ENCODE results near the gene TP63.

GRCh38 chr3:189744235-189744634 is 113.0 kb downstream of the TP63 start:
- TF ChIP-seq CTCF (IDR thresholded peaks at IDR 0.05), result no peak
- no peak for TF ChIP-seq ZC3H11A (IDR thresholded peaks at IDR 0.05)
- no peak for TF ChIP-seq POLR2A (IDR thresholded peaks at IDR 0.05; ENCODE audit: low read length)
- no peak for TF ChIP-seq MAX (IDR thresholded peaks at IDR 0.05)
- no peak for TF ChIP-seq E2F6 (IDR thresholded peaks at IDR 0.05; ENCODE audit: borderline replicate concordance, low read depth)
- no peak for TF ChIP-seq RAD21 (conservative IDR thresholded peaks at IDR 0.05 in 1 of 2, IDR thresholded peaks at IDR 0.05 in 1 of 2)
- TF ChIP-seq RFX5 (IDR thresholded peaks at IDR 0.05), result no peak
- TF ChIP-seq KDM5A (IDR thresholded peaks at IDR 0.05), result no peak
- no peak for TF ChIP-seq CHD2 (IDR thresholded peaks at IDR 0.05; ENCODE audit: low read length, partially characterized antibody)
- TF ChIP-seq, protein P1, sequence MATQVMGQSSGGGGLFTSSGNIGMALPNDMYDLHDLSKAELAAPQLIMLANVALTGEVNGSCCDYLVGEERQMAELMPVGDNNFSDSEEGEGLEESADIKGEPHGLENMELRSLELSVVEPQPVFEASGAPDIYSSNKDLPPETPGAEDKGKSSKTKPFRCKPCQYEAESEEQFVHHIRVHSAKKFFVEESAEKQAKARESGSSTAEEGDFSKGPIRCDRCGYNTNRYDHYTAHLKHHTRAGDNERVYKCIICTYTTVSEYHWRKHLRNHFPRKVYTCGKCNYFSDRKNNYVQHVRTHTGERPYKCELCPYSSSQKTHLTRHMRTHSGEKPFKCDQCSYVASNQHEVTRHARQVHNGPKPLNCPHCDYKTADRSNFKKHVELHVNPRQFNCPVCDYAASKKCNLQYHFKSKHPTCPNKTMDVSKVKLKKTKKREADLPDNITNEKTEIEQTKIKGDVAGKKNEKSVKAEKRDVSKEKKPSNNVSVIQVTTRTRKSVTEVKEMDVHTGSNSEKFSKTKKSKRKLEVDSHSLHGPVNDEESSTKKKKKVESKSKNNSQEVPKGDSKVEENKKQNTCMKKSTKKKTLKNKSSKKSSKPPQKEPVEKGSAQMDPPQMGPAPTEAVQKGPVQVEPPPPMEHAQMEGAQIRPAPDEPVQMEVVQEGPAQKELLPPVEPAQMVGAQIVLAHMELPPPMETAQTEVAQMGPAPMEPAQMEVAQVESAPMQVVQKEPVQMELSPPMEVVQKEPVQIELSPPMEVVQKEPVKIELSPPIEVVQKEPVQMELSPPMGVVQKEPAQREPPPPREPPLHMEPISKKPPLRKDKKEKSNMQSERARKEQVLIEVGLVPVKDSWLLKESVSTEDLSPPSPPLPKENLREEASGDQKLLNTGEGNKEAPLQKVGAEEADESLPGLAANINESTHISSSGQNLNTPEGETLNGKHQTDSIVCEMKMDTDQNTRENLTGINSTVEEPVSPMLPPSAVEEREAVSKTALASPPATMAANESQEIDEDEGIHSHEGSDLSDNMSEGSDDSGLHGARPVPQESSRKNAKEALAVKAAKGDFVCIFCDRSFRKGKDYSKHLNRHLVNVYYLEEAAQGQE (IDR thresholded peaks at IDR 0.05), result no peak
- no peak for TF ChIP-seq NR3C1 (IDR thresholded peaks at IDR 0.05)

Measured in A549 (cell line).